Ovary (tissue), 3 donors: Measurements from ENCODE around the gene DDX25.

Source experiments
- CTCF ChIP-seq, 3 donors: fragments of 450-650 bp in 2 of 3; fragments of 200-600 bp in 1 of 3; IDR thresholded peaks; one replicate each; pipeline versions ENCODE4 v1.5.1 to v1.8.0; 2016 to 2022; ENCODE audit warnings: antibody characterized with exemption in 3 of 3, mild to moderate bottlenecking in 1 of 3
- EP300 ChIP-seq: sonication (generic); formaldehyde crosslinking; IDR thresholded peaks from one replicate; pipeline ENCODE4 v1.6.1; 2017; ENCODE audit warnings: antibody characterized with exemption
- POLR2A ChIP-seq: fragments of 450-650 bp; IDR thresholded peaks from one replicate; pipeline ENCODE4 v1.6.1; 2017; ENCODE audit warnings: antibody characterized with exemption, mild to moderate bottlenecking, moderate library complexity
- donor health status: DM: no; HTN: no; CAD: no.

GRCh38 chr11:125926682-125927081 lies 22.4 kb downstream of the DDX25 start:
- TF ChIP-seq CTCF (IDR thresholded peaks at IDR 0.05): no peak
- no peak for TF ChIP-seq EP300
- TF ChIP-seq POLR2A: no peak
